ENCODE results near the gene MAD1L1. TPM values are rescaled to one million over a fixed set of nuclear protein-coding genes. Genes with fewer than 3 reads are reported as not detected.

MAD1L1 gene
- total RNA-seq, 1 experiment from 2014 or later = 38.5 TPM

GRCh38 chr7:2084331-2084730 is 148.4 kb downstream of the MAD1L1 start (continued):
- TF ChIP-seq CTCF (IDR thresholded peaks at IDR 0.05 in 2 of 3, conservative IDR thresholded peaks at IDR 0.05 in 1 of 3; ENCODE audit: borderline replicate concordance in 1 of 3, insufficient read depth in 1 of 3, low read depth in 2 of 3, low read length in 2 of 3) (no peak), ZFX (IDR thresholded peaks at IDR 0.05) (no peak), CBX3 (IDR thresholded peaks at IDR 0.05; ENCODE audit: low read depth) (no peak), SRF (IDR thresholded peaks at IDR 0.05; ENCODE audit: low read depth) (no peak), ZNF274 (IDR thresholded peaks at IDR 0.05; ENCODE audit: low read depth, low read length) (no peak), EZH2phosphoT487 (IDR thresholded peaks at IDR 0.05; ENCODE audit: borderline replicate concordance) (no peak), JUND (IDR thresholded peaks at IDR 0.05) (no peak), ELF1 (IDR thresholded peaks at IDR 0.05; ENCODE audit: borderline replicate concordance, low read depth) (no peak), EGR1 (IDR thresholded peaks at IDR 0.05; ENCODE audit: low read depth) (no peak), SP1 (IDR thresholded peaks at IDR 0.05; ENCODE audit: low read depth) (no peak)

- DNase-seq (ENCODE audit: low read depth, low spot score) (no peak), ATAC-seq (no peak)
- CTCF ChIA-PET = no interaction called here
- H3K9me3 ChIP-seq (ENCODE audit: control insufficient read depth in 1 of 2, insufficient read depth in 1 of 2, low read depth in 1 of 2, low read length in 2 of 2) = no peaks in the 10 kb centered on the region
- no peak overlapping the region for H3K9ac ChIP-seq (ENCODE audit: low read length)
- H3K27me3 ChIP-seq (ENCODE audit: insufficient read depth, low read length) = no peaks in the 10 kb centered on the region
- no TSS peak for BruUV-seq (replicated peaks)
- intact Hi-C loops (cut with micrococcal nuclease) = no loop called here
- no peak overlapping the region for H3K4me2 ChIP-seq (ENCODE audit: low read length)
- RAD21 ChIA-PET (ENCODE audit: low non-redundant PET in 1 of 2, low total read pairs in 2 of 2, uncharacterized antibody in 2 of 2, unreplicated experiment in 2 of 2) = no interaction called here
- POLR2A ChIA-PET = no interaction called here
- H3K27ac ChIP-seq (ENCODE audit: low read depth, low read length) = no peak overlapping the region
- no peaks in the 10 kb centered on the region for H3K79me2 ChIP-seq (ENCODE audit: insufficient read depth, low read length)
- H3K4me3 ChIP-seq (replicated peaks in 1 of 2; ENCODE audit: low read depth in 1 of 2, low read length in 2 of 2) = no peak overlapping the region
- H3K9me2 ChIP-seq (ENCODE audit: insufficient read depth) = no peaks in the 10 kb centered on the region
- H2AFZ ChIP-seq (ENCODE audit: low read depth, low read length, poor library complexity, severe bottlenecking) = no peak overlapping the region
- no peaks in the 10 kb centered on the region for H4K20me1 ChIP-seq (ENCODE audit: insufficient read depth)
- H3K36me3 ChIP-seq (ENCODE audit: control insufficient read depth in 1 of 2, insufficient read depth in 2 of 2, low read length in 2 of 2) = no peaks in the 10 kb centered on the region
- no peaks in the 10 kb centered on the region for H3K4me1 ChIP-seq (ENCODE audit: control insufficient read depth in 1 of 2, insufficient read depth in 2 of 2, low read length in 2 of 2)
- TF ChIP-seq CEBPB (IDR thresholded peaks at IDR 0.05; ENCODE audit: low read depth) (no peak), EGR1 (IDR thresholded peaks at IDR 0.05; ENCODE audit: low read depth) (no peak), RAD21 (IDR thresholded peaks at IDR 0.05; ENCODE audit: low read depth) (no peak), ELF1 (IDR thresholded peaks at IDR 0.05; ENCODE audit: borderline replicate concordance, low read depth) (no peak), CBX3 (IDR thresholded peaks at IDR 0.05; ENCODE audit: low read depth) (no peak), CTCF (IDR thresholded peaks at IDR 0.05 in 2 of 3, conservative IDR thresholded peaks at IDR 0.05 in 1 of 3; ENCODE audit: borderline replicate concordance in 1 of 3, insufficient read depth in 1 of 3, low read depth in 2 of 3, low read length in 2 of 3) (no peak), ZNF274 (IDR thresholded peaks at IDR 0.05; ENCODE audit: low read depth, low read length) (no peak), FOSL1 (IDR thresholded peaks at IDR 0.05; ENCODE audit: low read depth) (no peak), YY1 (IDR thresholded peaks at IDR 0.05; ENCODE audit: extremely low read depth, insufficient replicate concordance, low read depth, low read length) (no peak), ATF3 (IDR thresholded peaks at IDR 0.05) (no peak), ZFX (IDR thresholded peaks at IDR 0.05) (no peak), ZBTB33 (IDR thresholded peaks at IDR 0.05; ENCODE audit: extremely low read depth, insufficient replicate concordance, low read length) (no peak), POLR2AphosphoS5 (IDR thresholded peaks at IDR 0.05; ENCODE audit: low read depth, low read length) (no peak), TCF7L2 (IDR thresholded peaks at IDR 0.05; ENCODE audit: borderline replicate concordance, extremely low read depth, insufficient read depth, insufficient read length) (no peak)
These were observed 149.4 kb downstream of the MAD1L1 start for GRCh38 chr7:2083362-2083761.
